Hematopoietic multipotent progenitor cell treated with erythropoietin and hydrocortisone succinate and interleukin-3 and kit ligand, for 6 days (in vitro differentiated cells): ENCODE data around the gene FSIP1.

Experiments used
- DNase-seq: peaks from one replicate; pipeline ENCODE4 v3.0.0-alpha.2; 2015

Gene FSIP1

GRCh38 chr15:39719109-39719508 is 63.5 kb downstream of the FSIP1 start:
- no peak for DNase-seq

DNA sequence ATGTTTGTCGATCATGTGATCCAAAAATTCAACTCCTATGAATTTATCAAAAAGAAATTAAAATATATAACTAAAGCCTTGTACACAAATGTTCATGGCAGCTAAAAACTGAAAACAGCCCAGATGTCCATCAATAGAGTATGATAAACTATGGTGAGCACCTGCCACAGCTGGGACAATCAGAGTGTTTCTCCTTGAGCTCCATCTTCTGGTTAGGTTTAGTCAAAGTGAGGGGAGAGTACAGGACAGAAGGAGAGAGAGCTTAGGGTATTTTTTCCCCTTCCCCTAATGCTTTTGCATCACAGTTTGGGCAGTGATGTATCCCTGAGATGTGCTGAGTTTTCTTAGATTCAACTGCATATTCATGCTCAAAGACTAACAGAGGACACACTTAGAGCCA is 65.5 kb downstream of the FSIP1 start:
- no peak for DNase-seq

DNA sequence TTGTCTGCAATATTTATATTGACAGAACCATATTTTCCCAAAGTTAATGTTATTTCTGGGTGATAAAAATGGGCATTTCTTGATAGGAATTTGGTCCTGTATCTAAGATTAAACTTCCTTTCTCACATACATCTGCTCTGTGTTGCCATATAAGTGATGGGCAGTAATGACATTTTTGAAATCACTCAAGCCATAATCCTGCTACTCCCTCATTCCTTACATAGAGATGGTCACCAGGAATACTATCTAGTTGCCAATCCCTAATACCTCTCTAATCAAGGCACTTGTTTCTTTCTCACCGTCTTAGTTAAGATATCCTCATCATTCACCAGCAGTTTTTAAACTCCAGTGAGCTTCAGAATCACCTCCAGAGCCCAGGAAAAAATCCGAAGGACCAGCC is 68.4 kb downstream of the FSIP1 start:
- no peak for DNase-seq

- no peak for DNase-seq
These were observed 68.8 kb downstream of the FSIP1 start for GRCh38 chr15:39713846-39714245.

DNA sequence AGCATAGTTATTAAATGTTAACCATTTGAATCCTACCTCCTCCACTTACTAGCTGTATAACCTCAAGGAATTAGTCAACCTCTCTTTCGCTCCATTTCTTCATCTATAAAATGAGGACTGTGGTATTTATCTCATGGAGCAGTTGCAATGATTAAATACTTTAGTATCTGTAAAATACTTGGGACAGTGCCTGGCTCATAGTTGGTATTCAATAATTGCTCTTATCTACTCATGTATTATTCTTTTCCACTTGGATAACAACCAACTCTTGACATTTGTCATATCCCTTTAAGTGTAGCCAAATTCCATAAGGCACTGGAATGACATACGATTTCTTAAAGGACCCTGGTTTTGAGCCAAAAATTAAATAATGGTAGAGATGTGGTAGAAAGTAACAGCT is 72.0 kb downstream of the FSIP1 start:
- no peak for DNase-seq

GRCh38 chr15:39709941-39710340 is 72.7 kb downstream of the FSIP1 start:
- no peak for DNase-seq

- peak; percentile 71 for DNase-seq
These were observed 76.4 kb downstream of the FSIP1 start for GRCh38 chr15:39706206-39706605.

DNA sequence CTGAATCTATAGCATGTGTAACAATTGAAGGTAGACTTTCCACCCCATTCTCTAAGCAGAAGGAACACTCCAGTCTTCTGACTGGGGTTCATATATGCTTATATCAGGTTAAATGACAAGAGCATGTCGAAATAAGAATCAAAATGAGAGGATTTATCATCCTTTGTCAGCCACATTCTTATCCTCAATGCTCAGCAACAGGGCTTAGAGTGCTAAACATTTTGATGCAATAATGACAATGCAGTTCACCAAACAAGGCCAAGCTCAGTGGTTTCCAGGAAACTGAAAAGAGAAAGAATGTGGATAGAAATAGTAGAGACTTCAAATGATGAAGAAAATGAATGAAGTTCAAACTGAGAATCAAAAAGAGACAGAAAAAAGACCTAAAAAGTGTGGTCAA is 78.0 kb downstream of the FSIP1 start:
- peak; percentile 80 for DNase-seq

GRCh38 chr15:39704235-39704634 is 78.4 kb downstream of the FSIP1 start:
- no peak for DNase-seq

DNA sequence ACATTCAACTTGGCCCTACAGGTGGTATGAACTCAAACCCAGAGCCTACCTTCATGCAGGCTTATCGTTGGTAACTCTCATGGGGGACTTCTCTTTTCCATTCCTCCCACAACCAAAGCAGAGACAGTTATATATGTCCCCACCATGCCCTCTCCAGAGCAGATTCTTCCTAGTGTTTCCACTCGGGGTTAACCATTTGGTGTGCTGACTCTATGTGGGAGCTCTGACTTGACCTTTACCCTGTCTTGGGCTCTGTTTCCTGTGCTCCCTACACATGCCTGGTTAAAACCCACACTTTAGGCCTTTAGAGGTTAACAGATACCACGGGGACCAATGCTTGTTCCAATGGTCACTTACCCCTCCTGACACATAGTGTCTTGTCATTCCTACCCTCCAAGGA is 80.7 kb downstream of the FSIP1 start:
- no peak for DNase-seq

DNA sequence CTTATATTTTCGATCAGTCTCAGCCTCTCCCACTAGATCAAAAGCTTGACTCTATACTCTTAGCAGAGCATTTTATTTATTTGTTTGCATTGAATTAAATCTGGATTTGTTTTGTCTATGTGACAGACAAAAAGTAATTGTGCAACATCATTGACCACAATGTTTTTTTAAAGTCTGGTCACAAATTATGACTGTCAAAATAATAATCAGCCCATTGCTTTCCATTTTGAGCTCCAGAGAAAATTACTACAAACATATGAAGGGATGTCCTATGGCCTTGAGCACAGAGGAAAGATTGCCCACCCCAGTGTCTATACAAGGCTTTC is 82.3 kb downstream of the FSIP1 start:
- no peak for DNase-seq

GRCh38 chr15:39699516-39700374 is 82.9 kb downstream of the FSIP1 start:
- no peak for DNase-seq

GRCh38 chr15:39698444-39699390 is 83.9 kb downstream of the FSIP1 start:
- DNase-seq, result peak; percentile 95

GRCh38 chr15:39697509-39697908 is 85.1 kb downstream of the FSIP1 start:
- no peak for DNase-seq

GRCh38 chr15:39695793-39696192 is 86.8 kb downstream of the FSIP1 start:
- no peak for DNase-seq

DNA sequence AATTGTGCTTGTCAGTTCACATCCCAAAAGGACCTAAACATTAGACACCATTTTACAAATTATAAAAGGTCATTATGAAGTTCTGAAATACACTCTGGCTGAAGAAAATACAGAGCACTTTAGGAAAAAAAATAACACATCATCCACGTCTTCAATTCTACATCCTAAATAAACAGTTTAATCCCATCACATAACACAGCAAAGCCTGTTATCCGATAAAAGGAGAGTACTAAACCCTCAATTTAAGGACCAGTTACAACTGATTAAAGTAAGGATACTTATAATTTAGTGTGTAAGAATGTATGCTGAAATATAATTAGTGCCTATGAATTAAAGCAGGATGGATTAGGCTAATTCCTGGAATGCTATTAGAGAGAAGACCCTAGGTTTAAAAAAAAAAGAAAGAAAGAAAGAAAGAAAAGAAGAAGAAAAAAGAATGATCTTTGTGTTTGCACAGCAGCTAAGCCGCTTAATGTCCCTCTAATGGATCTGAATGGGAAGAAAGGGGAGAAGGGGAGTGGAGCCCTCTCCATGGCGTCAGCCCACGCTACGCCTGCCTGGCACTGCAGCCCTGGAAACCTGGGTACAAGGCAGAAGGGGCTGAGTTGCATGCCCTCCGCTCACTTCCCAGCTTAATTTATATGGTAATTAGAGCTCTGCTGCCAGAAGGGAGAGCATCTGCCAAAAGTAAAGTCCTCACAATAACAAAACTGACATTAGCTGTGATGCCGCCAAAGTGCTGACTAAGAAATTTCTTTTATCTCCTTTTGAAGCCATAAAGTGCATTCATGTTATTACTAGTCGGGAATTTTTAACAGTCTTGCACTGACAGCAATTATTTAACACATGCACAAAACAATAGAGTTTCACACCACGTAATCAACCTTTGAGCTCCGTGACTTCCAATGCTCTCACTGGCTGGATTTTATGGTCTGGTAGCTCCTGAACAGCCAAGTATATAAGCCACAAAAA is 90.0 kb downstream of the FSIP1 start:
- DNase-seq, result no peak

GRCh38 chr15:39690881-39691634 is 91.6 kb downstream of the FSIP1 start:
- no peak for DNase-seq

- no peak for DNase-seq
These were observed 94.7 kb downstream of the FSIP1 start for GRCh38 chr15:39687965-39688364.

GRCh38 chr15:39685999-39686613 is 96.5 kb downstream of the FSIP1 start:
- DNase-seq, result peak; percentile 88

GRCh38 chr15:39685367-39685766 is 97.3 kb downstream of the FSIP1 start:
- DNase-seq, result no peak

DNA sequence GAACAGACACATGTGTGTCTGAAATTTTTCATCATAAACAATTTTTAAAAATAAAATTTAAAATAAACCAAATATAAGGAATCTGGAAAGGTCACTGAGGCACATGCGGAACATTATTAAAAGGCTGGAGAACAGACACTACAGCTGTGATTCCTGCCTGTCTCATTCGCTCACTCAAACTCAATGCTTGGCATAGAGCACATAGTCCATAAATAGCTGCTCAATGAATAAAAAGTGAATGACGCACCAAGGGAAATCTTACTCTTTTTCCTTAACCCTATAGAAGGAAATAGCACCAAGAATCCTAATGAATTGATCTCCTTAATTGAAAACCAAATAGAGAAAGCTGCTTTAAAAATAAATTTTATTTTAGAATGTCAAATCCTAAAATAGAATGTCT is 98.4 kb downstream of the FSIP1 start:
- no peak for DNase-seq

- no peak for DNase-seq
These were observed 100.3 kb downstream of the FSIP1 start for GRCh38 chr15:39682366-39682765.
